GM21786 (cell line): Measurements from ENCODE around the gene KCTD2.
A peak's percentile ranks its signal among the peaks of the same experiment; 100 is the strongest.

Source experiments
- ATAC-seq: cut with Tn5 transposase; IDR thresholded peaks from one replicate; pipeline ENCODE4 v1.9.1; 2021; ENCODE audit not compliant: unreplicated experiment

Gene KCTD2

DNA sequence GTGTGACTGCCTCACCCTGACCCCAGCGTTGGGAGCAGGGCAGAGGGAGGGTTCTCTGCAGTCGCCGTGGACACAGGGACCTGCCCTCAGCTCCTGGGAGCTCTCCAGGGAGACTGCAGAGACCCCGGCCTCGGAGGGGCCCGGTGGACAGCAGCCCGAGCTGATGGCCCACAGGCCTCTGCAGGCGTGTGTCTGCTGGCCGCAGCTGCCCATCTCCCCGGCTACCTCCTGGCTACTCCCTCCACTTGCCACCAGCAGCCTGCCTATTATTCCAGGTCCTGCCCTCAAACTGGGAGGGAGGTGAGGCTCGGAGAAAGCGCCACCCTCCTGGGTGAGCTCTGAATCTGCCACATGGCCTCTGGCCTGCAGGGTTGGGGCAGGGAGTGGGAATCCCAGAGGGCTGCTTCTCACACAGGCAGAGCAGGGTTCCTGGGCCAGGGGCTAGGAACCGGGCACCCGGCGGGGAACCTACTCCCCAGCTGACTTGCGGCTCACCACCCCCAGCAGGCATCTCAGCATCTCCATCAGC is 47.9 kb downstream of the KCTD2 start:
- no peak for ATAC-seq

DNA sequence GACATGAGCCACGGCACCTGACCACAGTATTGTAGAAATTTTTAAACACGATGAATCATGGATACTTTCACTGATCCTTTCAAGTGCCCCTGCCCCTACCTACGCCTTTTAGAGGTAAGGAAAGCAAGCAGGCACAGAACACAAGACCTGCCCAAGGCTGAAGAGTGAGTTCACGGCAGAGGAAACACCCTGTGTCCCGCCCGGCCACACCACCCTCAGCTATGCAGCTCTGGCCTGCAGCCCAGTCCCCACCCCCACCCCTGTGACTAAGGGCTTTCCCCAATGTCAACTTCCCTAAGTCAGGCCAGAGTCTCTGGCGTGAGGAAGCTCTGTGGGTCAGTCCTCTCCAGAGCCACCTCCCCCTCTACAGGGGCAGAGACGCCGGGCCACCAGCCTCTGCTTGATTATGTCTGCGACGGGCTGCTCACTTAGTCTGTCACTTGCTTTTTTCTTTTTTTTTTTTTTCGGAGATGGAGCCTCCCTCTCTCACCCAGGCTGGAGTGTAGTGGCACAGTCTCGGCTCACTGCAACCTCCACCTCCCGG is 49.1 kb downstream of the KCTD2 start:
- ATAC-seq = no peak

GRCh38 chr17:75097865-75098264 is 50.8 kb downstream of the KCTD2 start:
- ATAC-seq = no peak

DNA sequence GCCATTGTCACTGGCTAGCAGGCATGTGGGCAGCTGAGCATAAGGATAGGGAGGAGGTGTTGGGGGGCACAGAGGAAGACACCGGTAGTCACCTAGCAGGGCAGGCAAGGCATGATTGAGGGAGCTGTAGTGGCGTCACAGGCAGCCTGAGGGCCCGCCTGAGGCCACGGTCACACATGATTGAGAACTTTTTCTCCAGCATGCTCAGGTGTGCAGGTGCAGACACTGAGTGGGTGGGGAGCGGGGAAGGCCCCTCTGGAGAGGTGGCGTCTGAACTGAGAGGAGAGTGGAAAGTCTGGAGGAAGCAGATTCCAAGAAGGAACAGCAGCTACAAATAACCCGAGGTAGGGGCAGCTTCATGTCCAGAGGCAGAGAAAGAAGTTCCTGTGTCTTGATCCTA is 51.8 kb downstream of the KCTD2 start:
- no peak for ATAC-seq

GRCh38 chr17:75099881-75100595 is 53.0 kb downstream of the KCTD2 start:
- no peak for ATAC-seq

GRCh38 chr17:75102385-75102821 is 55.4 kb downstream of the KCTD2 start:
- no peak for ATAC-seq

DNA sequence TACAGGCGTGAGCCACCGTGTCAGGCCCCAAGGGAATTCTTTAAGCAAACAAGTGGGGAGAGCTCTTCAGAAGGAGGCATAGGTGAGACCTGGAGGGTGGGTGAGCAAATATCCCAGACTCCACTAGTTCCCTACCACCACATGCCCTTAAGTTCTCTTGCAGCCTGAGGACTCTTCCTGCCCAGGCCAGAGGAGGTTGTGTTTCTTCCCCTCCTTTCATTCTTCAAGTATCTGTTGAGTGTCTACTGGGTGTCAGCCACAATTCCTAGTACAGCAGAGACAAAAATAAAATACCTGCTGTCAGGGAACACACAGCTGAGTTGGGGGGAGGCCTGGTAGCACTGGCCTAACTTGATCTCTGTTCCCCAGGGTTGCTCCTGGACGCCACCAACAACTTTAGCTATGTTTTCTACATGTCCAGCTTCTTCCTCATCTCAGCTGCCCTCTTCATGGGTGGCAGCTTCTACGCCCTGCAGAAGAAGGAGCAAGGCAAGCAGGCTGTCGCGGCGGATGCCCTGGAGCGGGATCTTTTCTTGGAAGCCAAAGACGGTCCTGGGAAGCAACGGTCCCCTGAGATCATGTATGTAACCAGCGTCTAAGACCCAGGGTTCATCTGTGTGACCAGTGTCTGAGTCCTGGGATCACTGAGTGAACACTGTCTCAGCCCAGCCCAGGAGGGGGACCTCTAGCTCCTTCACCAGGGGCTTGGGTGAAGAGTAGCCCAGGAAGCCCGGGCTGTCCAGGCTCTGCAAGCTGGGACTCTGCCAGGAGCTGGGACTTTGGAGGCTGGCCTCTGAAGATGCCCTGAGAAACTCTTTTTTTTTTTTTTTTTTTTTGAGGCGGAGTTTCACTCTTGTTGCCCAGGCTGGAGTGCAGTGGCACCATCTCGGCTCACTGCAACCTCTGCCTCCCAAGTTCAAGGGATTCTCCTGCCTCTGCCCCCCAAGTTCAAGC is 56.9 kb downstream of the KCTD2 start:
- ATAC-seq = no peak

DNA sequence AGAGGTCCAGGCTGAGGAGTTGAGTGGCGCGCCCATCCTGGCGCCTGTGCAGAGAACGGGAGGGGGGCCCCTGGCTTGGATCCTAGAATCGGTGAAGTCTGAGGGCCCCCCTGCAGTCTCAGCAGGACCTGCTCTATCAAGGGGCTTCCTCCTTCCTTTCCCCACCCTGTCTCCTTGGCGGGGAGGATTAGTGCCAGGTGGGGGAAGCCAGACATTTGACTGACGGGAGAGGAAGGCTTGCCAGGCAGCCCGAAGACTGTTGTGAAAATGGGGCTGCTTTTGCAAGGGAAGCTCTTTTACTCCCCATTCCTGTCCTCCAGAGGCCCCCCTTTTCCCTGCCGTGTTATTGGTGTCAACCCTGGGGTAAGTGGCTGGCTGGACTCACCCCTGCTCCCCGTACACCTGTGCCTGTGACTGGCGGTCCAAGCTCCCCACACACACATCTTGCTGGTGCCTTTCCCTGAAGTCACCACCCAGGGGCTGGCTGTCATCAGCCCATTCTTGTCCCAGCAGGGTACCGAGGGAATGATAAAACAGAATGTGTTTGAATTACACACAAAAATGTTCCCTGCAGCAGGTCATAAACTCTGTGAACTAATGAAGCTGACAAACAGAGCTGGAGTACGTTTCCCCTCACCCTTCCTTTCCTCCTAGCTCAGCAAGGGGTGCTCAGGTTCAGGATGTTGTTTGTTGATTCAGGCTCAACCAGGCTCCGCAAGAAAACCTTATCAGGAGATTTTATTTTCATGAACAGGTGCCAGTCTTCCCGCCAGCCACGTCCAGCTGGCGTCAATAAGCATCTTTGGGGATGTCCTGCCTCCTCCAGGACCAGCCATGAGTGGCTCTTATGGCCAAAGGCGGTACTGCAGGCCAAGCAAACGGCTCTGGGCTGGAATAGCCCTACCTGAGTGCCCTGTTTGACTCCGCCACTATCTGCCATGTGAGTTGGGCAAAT is 58.4 kb downstream of the KCTD2 start:
- no peak for ATAC-seq

GRCh38 chr17:75108193-75108592 is 61.2 kb downstream of the KCTD2 start:
- ATAC-seq = no peak

- ATAC-seq = no peak
These were observed 62.0 kb downstream of the KCTD2 start for GRCh38 chr17:75109046-75109406.

DNA sequence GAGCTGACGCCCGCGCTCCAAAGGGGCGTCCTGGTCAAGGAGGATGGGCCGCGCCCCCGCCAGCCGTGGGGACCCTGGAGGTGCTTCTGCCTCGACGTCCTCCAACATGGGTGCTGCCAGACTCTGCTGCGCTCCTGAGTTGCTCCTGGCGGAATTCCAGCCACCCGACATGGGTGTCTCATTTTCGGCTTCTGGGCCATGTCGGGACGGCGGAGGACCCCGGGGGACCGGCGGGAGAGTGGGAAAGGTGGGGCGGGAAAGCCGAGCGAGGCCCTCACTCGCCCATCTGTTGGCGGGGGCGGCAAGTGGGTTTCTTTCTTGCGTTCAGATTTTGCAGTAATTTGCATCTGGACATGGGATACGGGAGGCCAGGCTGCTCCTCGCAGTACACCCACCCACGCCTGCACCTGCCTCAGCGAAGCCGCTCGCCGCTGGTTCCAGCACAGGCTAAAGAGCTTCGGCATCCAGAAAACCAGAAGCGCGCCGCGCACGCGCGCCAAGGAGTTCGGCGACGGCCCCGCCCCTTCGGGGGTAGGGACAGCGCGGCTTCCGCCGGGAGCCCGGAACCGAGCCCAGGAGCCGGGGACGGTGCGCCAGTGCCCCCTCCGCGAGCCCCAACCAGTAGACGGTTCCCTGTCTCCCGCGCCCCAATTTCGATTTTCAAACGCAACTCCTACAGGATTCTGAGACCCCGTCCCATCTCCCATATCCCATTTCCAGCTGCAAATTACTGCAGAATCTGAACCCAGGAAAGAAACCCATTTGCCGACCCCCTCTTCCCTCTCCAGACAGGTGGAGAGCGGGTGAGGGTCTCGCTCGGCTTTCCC is 62.6 kb downstream of the KCTD2 start, which contains the start of gene ARMC7:
TSS of gene ARMC7 (plus strand) at position 563 of the 827 bp plus-strand sequence. CDS start 320 bp downstream, outside the sequence.
- ATAC-seq = peak; percentile 52

DNA sequence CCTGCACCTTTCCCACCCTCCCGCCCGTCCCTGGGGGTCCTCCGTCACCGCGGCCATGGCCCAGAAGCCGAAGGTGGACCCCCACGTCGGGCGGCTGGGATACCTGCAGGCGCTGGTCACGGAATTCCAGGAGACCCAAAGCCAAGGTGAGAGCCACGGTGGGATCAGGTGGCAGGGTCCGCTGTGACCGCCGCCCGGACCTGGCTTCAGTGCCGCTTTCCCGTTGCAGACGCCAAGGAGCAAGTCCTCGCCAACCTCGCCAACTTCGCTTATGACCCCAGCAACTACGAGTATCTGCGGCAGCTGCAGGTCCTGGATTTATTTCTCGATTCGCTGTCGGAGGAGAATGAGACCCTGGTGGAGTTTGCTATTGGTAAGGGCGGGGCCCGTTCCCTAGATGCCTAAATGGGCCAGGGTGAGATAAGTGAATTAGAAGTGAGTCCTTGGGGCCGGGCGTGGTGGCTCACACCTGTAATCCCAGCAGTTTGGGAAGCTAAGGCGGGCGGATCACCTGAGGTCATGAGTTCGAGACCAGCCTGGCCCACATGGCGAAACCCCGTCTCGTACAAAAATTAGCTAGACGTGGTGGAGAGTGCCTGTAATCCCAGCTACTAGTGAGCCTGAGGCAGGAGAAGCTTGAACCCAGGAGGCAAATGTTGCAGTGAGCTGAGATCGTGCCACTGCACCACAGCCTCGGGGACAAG is 63.4 kb downstream of the KCTD2 start:
- ATAC-seq = no peak

DNA sequence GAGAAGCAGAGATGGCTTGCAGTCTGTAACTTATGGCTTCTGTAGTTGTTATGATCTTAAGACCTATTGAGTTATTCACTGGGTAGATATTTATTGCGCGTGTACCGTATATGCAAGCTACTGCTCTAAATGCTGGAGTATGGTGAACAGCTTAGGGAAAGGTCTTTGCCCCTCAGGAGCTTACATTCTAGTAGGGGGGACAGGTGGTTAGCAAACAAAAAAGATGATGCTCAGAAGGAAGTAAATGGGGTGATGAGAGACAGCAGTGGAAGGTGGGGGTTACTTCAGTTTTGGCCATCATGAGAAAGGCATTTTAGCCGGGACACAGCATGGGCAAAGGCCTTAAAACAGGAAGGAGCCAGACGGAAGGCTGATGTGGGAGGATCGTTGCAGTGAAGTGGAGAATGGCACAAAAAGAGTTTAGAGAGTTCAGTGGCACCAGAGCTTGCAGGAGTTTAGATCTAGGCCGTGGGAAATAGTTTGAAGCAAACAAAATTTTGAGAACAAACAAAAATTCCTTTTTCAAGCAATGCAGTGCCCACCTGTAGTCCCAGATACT is 64.8 kb downstream of the KCTD2 start:
- ATAC-seq = no peak

GRCh38 chr17:75113798-75114551 is 67.0 kb downstream of the KCTD2 start:
- peak; percentile 47 for ATAC-seq

DNA sequence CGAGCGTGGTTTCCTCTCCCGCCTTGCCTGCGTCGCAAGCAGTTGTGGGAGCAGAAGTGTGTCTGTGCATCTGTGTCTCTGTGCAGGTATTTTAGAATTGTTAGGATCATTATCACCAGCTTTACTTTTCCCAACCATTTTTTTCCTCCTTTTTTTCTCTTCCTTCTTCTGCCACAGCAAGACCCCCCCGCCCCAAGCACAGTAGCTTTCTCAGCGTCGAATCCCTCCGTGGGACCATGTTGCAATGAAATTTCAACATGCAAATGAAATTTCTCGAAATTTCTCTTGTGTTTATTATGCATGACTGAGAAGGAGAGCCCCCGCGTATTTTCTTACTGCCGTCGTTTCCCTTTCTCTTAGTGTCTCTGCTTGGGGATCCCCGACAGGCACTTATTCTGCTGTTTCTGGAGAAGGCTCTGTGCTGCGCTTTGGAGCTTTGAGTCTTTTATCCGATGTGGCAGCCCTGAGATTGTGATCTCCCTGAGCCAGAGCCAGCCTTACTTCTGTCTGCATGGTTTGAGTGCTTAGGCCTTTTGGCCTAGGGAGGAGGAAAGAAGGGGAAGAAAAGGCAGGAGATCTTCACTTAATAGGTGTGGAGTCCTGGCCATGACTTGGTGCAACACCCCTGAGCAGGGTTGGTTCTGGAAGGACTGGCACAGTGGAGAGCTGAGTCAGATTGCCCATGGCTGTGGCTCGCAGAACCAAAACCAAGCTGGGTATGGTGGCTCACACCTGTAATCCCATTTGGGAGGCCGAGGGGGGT is 67.7 kb downstream of the KCTD2 start:
- no peak for ATAC-seq
